Hepatocyte (in vitro differentiated cells): ENCODE measurements around the gene DBN1.

ENCODE experiments used
- EZH2 ChIP-seq: fragments of 200-600 bp; sonication (generic); IDR thresholded peaks from 2 replicates; pipeline ENCODE4 v1.6.1; 2016; ENCODE audit warnings: antibody characterized with exemption, mild to moderate bottlenecking, borderline replicate concordance
- TF ChIP-seq, protein P1 (sequence below): fragments of 200-600 bp; sonication (generic); IDR thresholded peaks from 2 replicates; pipeline ENCODE4 v1.5.1; 2016; ENCODE audit warnings: antibody characterized with exemption, mild to moderate bottlenecking; ENCODE audit not compliant: poor library complexity

DNA sequence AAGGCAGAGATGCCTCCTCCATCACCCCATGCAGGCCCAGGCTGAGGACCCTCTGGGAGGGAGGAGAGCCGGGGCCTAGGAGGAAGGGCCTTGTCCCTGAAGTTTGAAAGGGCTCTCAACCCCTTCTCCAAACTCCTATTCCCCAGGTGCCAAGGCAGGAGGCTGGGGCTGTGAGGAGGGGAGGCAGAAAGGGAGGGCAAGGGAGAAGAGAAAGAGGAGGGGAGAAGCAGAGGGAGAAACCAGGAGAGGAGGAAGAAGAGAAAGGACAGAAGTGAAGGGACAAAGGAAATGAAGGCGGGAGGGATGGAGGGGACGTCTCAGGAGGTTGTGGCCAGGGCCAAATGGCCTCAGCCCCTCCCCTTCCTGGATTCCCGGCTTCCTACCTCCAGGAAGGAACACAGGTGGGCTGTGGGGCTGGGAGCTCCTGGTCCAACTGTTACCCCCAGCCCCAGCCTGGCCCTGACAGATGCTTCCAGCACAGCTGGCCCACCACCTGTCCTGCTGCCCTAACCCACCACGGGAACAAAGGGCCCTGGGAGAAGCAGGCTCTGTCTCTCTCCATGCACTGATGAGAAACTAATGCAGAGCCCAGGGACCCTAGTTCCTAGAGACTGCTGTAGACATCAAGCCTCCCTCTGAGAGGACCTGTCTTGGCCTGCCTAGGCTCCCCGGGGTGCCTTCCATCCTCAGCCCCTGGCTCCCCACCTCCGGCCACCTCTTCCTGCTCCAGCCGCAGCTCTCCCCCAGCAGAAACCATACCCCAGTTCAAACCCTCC is 3.5 kb downstream of the DBN1 start:
- TF ChIP-seq EZH2 = no peak
- TF ChIP-seq, protein P1, sequence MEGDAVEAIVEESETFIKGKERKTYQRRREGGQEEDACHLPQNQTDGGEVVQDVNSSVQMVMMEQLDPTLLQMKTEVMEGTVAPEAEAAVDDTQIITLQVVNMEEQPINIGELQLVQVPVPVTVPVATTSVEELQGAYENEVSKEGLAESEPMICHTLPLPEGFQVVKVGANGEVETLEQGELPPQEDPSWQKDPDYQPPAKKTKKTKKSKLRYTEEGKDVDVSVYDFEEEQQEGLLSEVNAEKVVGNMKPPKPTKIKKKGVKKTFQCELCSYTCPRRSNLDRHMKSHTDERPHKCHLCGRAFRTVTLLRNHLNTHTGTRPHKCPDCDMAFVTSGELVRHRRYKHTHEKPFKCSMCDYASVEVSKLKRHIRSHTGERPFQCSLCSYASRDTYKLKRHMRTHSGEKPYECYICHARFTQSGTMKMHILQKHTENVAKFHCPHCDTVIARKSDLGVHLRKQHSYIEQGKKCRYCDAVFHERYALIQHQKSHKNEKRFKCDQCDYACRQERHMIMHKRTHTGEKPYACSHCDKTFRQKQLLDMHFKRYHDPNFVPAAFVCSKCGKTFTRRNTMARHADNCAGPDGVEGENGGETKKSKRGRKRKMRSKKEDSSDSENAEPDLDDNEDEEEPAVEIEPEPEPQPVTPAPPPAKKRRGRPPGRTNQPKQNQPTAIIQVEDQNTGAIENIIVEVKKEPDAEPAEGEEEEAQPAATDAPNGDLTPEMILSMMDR = no peak
